NAMALWA (cell line): Measurements from ENCODE around the gene CELF2.

Experiments used
- DNase-seq: peaks from one replicate; pipeline ENCODE4 v3.0.0-alpha.2; 2015; ENCODE audit warnings: low spot score

The CELF2 gene

DNA sequence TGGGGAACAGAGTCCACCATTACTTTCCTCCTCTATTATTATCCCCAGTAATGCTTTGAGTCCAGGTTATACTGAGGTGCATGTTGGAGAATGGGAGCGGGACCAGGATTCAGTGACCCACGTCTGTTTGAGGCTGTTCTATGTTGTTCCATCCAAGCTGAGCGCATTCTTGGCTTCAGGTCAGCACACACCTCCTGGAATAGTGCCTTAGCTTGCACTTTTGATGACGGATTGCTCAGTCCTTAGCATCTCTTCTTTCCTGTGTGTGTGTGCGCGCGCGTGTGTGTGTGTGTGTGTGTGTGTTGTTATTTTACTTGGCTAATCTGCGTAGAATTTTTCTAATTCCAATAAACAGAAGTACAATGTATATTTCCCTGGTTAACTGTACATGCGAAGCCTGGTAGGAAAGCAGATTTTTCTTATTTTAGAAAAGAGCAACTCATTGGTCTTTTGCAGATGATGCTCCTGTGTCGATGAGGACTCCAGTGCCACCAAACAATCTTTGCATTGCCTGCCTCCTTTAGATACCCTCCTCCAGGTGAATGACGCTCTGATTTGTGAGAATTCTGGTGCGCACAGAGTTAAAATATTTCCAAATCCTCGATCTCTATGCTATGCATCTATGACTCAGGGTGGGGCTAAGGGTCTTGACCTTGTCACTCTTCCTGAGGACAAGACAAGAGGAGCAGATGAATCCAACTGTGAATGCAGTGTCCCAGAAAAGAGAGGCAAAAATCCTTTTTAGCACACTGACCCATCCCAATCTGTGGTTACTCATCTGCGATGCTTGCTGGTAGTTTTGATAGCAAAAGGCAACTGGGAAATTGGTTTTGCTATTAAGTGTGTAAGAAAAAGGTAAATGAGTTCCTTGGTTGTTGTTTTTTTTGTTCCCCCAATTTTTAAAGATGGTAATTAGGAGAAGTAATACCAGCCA is 13.3 kb upstream of the CELF2 start:
- no peak for DNase-seq

DNA sequence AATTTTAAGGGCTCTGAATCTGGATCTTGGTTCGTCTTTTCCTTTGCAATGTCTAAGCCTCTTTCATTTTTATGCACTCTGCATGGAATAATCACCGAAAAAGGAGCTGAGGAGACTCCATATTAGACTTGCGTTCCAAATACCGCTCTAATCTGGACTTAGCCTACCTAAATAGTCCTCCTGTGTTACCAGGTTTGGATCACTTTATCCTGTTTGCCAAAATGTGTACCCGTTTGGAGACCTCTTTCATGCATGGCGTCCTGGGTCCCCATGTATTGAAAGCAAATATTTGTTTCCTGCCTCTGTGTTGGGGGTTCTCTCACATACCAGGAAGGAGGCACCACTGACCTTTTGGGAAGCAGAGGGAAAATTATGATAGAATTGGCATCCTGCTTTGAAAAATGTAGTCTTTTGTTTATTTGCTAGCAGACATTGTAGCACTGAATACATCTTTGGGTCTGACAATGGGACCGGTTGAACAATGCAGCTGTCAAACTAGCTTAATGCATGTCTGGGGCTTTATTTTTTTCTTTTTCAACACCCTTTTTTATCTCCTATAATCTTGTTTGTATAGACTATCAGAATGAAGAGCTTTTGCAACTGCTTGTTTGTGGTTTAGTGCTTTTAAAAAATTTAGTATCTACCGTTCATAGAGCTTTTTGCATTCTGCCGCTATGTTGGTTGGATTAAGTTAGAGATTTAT is 11.8 kb upstream of the CELF2 start:
- DNase-seq, result no peak

DNA sequence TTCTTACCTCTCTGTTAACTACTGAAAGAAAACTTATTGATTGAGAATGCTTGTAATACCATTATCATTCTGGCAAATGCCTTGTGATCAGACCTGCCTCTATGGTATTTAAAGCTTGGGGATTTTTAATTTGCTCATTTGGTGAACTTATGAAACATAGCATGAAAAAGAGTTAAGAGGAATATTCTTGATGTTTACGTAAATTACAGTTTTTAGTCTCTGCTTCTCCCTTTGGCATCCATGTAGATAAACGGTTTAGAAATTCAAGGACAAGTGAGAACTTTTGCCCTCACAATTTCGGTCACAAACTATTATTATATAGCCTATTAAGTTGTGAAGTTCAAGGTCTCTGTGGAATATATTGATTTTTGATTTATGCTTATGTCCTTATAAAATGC is 11.2 kb upstream of the CELF2 start:
- DNase-seq, result no peak

DNA sequence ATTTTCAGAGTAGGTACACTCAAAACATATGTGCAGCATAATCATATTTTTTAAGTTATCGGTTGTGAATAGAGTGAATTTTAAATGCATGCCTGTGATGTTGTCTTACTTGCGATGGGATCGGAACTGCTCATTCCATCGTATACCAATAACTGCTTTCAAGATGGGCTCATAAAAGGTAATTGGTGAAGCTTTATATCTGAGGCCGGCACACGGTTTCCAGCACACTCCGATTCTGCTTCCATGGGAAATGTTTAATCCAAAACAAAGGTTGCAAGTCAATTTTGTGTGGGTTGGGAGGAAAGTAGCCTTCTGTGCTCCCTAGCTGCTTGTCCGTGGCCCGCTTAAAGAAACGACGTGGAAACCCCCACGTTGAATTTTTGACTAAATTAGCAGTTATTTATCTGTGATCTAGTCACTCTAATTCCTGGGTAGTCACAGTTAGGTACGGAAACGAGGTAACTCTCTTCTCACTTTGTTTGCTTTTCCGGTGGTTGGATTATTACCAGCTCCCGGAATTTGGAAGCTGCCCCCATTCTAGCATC is 10.1 kb upstream of the CELF2 start:
- DNase-seq, result no peak

DNA sequence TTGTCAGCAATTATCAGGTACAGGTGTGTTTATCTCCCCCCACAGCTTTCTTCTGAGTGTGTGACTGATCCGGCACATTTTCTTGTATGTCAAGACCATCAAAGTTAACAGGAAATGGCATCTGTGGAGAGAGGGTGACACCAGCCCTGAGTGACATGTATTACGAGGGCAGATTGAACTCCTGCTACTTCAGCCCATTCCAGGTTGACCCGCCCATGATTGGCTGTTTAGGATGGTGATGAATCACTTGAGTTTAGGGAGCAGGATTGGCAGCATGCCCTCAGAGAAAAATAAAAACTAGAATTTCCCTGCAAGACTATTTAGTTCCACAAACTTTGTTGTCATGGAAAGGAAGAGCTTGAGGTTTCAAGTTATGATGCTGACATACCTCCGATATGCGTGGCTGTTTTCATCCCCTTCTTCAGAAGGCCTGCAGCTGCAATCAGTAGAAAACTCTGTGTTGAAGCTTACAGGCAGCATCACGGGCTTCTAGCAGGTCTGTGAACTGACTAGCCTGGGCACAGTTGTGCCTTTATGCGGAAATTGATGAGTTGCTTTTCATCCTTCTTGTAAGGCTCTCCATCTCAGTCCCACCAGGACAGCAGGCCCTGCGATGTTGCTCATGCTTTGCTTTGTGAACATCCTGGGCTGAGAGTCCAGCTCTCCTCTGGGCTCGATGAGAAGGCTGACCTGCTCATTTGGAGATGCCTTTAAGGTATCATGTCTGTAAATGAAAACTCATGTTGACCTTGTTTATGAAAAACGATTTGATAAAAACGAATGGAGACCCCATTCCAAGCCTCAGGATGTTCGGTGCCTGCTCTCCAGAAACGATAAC is 8.0 kb upstream of the CELF2 start:
- no peak for DNase-seq

DNA sequence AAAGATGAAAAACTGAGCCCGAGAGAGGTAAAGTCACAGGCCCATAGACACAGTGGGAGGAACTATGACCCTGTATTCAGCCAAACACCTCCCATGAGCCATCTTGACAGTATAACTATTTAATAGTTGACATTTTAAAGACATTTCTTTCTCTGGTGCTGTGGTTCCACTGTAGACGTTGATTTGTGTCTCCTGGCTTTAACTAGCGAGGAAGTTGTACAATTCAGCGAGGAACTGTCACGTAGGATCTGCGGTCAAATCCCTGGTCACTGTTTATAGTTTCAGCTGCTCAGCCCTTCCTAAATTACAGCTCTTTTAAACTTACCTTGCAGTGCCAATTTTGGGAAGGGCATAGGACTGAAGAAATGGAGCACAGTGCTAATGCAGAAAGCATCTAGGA is 7.1 kb upstream of the CELF2 start:
- DNase-seq, result no peak

DNA sequence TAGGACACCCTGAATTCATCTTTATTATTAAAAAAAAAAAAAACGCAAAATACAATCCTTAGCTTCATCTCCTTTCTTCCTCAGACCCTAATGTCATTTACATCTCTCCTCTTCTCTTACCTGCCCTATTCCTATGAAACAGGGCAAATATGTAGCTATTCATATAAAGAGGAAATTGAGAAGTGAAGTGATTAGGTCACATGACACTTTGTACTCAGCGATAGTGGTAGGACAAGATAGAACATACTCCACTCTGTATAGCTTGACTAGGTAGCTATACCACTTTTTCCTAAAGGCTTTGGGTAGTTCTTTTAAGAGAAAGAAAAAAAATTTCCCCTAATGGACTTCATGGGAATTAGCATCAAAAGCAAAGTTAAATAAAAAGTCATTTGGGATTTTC is 6.2 kb upstream of the CELF2 start:
- no peak for DNase-seq

DNA sequence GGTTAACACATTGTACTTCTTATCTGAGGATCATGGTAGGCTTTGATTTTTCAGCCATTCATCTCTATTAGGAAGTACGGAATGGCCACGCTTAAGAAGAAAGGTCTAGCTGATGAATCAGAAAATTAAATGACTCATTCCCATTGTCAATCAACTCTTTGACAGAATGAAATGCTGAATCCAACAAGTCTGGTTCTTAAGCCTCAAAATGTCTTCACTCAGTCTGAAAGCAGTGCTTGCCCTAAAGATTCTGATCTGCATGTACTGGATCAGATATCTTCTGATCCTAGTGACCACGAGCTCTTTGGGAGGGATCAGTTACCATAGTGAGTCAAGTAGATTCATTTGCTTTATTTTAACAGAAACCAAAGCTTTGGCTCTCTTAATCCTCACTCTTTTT is 5.7 kb upstream of the CELF2 start:
- DNase-seq, result no peak

DNA sequence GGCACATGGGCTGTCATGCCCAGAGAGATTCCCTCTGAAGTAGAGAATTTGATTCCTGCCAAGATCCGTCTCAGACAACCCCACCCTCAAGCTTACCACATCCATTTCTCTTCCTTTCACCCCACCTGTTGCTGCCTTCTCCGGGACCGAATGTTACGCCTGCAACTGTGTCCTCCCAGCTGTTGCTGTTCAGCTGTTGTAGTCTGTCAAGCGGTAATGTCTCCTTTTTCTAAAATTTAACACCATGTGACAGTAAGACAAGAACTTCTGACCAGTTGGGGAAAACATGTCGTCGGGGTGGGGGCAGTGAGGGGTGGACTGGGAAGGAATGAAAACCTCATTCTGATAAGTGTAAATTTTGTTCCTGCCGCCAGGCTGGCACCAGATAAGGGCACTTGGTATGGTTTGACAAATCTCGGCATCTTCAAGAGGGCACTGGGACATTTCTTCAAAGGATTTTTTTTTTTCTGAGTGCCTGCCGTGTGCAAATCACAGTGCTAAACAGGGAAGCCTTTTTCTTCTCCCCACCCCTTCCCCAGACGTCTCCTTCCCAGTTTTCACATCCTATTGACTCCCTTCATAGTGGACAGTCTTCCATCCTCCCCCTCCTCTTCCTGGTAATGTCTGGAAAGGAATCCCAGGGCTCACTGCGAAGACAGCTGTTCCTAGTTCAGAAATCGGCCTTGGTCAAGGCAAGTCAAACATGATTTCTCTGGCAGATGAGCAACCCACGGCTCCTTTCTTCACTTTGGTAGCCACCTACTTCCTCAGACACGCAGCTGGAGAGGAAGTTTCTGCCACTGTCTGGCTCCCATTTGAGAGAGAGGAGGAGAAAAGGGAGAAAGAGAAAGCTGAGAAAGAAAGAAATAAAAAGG is 5.0 kb upstream of the CELF2 start:
- no peak for DNase-seq

DNA sequence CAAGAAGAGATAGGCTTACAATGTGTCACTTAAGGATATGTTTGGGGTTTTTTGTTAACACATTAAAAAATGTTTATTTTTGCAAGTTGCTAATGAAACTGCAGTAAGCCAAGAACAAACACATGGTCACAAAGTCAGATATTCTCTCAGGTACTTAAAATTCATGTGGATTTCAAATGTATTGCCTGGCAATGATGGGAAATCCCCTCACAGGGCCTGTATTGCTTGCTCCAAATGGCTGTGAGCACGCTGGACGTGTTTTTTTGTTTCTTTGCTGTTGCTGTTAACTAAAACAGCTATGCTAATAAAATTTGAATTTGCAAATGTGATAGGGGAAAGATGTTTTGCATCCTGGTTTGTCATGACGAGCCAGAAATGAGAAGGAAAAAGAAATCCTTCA is 3.8 kb upstream of the CELF2 start:
- no peak for DNase-seq

DNA sequence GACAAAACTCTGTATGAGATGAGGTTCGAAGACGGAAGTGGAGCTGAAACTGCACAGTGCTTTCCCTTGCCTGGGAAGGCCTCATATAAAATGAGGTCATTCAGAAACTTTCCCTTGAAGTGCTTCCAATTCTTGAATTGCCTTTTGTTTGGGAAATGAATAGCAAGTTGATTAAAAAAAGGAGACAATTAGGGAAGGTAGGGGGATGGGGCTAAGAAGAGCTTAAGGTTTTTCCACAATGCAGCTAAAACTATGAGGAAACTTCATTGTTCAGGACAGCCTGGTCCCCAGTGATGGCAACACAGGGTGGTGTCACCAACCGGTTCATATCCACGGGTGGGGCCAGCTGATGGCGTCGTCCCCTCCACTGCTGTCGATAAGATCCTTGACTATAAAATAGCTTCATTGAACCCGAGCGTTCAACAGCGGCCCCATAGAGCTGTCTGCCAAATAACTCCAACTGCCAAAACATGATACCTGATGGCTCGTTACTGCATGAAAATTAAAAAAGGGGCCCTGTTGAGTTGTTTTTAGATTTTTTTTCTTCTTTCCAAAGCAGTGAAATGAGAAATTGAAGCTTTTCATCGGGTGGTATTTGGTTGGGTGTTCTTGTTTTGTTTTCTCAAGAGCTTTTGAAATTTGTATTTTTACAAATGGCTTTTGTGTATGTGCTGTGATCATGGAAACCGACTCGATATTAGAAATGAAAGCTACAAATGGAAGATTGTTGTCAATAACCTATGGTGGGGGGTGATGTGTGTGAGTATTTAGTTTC is 2.8 kb upstream of the CELF2 start:
- no peak for DNase-seq

DNA sequence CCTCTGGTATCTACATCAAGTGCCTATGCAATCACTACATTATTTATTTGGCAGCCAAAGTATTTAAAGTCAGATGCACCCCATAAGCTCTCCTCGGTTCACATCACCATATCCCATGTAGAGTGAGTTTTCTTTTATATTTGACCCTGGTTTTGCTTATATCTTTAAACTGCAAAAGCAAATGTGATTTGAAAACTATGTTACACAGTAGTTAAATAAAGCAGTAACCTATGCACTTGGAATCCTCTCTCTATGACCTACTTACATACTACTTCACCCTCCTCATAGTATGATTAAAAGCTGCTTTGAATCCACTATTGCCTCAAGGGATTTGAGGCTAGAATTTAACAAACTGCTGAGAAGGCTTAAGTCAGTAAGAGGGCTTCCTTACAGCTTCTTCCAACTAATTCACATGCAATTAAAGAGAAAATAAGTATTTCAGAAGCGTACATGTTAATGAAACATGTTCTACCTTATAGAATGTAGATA is 2.2 kb upstream of the CELF2 start:
- DNase-seq, result no peak

DNA sequence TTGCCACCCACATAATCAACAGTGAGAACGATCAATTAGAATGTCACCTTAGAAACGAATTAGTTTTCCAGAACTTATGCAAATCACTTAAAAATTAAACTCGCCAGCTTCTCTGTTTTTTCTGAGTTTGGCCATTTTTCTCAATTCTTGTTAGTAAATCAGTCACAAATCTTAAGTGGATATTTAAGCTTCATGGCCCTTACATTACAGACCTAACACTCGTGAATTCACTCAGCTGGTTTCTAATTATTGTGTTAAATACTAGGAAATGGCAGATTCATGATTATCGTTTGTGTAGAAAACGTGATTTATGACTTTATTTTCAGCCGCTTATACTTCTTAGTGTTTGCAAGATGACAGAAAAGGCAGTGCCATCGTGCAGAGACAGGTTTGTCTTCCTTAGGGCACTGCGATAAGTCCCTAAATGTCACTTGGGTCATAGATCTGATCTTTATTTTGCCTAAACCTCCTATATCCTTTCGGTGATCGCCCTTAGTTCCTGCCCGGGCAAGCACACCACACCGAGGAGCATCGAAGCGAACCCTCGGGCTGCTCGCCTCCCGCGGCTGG is 587 bp upstream of the CELF2 start:
- DNase-seq, result no peak

DNA sequence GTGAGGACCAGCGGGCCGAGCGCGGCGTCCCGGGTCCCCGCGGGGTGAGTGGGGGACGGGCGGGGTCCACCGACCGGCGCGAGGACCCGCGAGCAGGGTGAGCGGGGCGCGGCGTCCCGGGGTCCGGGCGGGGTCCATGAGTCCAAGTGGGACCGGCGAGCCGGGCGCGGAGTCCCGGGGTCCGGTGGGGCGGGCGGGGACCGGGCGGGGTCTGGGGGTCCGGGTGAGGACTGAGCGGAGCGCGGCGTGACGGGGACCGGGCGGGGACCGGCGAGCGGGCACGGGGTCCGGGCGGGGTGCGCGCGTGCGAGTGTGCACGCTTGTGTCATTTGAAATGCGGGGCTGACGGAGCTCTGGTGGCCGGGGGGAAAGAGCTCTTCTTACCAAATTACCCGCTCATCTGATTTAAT is 765 bp downstream of the CELF2 start:
- no peak for DNase-seq

DNA sequence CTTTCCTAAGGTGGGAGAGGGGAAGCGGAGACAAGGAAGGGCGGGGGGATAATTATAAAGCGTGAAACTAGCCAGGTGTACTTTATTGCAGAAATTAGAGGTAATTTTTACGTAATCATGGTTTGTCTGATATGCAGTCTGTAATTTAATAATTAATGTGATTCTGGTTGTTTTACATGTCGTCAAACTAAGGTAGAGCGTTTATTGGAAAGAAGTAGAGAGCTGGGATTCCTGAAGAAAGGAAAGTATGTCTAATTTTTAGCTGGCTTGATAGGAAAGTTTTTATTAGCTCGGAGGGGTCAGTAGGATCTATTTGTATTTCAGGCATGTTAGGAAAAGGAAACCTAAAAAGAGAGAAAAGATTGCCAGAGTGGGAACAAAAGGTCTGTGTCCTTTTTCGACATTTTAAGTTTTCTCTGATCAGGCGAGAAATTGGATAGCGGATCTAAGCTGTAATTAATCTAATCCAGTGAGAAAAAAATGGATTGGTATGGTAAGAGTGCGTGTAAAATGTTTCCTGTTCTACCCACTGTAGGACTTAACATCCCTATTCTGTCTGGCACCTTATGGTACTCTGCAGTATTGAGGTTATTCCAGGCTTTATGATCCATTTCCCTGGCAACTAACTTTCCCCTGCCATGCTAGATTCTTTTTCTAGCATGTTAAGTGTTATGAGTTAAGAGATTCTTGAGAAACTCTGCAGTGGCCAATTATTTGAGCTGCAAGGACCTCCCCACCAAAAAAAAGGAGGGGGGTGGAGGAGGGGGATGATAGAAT is 1.4 kb downstream of the CELF2 start:
- DNase-seq, result no peak

DNA sequence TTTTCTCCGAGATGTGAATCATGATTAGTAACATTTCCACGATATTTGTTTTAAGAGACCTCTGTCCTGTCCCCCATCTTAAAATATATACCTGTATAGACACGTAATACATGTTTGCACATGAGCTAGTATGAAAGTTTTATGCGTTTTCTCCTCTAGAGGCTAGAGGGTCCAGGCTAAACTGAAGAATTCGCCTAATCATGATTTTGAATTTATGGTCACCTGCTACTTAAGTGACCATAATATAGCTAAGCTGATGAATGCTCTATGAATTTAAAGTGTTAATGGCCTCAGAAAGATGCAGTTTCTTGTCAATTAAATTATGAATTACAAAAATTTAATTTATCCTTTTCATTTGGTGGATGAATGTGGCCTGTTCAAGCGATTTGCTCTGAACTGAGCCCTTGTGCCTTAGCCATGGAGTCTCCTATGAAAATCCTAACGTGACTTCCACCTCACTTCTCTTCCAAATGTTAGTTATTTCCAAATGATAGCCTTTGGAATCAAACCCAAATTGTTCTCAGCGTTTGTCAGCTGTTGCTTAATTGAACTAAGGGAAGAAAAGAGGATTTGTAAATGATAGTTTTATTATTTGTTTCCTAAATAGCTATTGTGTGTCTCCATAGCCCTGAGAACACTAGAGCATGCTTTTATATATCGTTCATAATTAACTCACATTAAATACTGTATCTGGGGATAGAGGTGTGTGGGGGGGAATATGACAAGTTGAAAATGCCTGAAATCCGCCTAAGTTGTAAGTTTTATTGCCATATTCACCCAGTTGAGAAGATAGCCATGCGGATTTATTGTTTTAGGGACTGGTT is 2.3 kb downstream of the CELF2 start:
- DNase-seq, result no peak

DNA sequence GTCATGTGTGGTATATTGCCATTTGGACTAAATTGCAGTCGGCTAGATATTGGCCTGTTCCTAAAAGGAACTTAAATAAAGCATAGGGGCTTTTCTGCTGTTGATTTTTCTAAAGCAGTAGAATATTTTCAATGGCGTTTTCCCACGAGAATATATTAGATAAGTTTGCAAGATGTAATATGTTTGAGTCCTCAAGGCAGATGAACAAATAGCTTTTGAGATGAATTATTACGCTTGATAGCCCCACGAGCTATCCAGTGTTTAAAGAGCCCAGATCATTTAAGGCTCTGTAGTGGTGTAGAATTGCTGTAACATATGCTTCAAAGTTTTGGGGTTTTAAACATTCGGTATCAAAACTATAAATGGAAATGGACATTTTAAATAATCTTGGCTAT is 2.9 kb downstream of the CELF2 start:
- no peak for DNase-seq

DNA sequence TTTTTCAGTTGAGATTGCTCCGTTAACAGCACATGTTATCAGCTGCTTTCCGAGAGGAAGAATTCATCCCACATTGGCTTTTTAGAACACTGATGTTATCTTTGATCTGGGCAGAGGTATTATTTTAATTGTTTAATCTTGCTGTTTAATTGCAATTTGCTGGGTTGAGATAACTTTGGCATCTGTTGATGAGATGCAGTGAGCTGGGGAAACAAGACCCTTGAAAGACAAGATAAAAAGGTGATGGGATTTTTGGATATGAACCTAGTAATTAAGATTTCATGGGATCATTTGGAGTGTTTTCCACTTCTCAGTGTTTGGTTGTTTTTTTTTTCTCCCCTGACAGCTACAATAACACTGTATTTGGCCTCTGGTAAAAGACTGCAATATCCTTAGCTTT is 4.5 kb downstream of the CELF2 start:
- DNase-seq, result no peak
